Stimulated activated memory B cell treated with anti-CD40 and anti-IgM and Interleukin-4, amounts not matched to agents 10 μg/mL and 1 μg/mL and 100 μg/mL, for 72 hours (primary cell): ENCODE results near the gene EFCAB6.

ENCODE experiments used
- ATAC-seq: fragments of 150-1000 bp; cut with Tn5 transposase; 2 replicates; pipeline ENCODE4 v1.10.0; 2021
- H3K27ac Mint-ChIP-seq: one replicate; pipeline ENCODE4 v1.8.0; 2022; ENCODE audit warnings: mild to moderate bottlenecking, mixed read lengths
- H3K27me3 Mint-ChIP-seq: one replicate; pipeline ENCODE4 v1.8.0; 2022; ENCODE audit warnings: mixed read lengths
- H3K36me3 Mint-ChIP-seq: one replicate; pipeline ENCODE4 v1.8.0; 2022; ENCODE audit warnings: mixed read lengths
- H3K4me1 Mint-ChIP-seq: one replicate; pipeline ENCODE4 v1.8.0; 2022; ENCODE audit warnings: mixed read lengths
- H3K4me3 Mint-ChIP-seq: one replicate; pipeline ENCODE4 v1.8.0; 2022; ENCODE audit warnings: mild to moderate bottlenecking, moderate library complexity, mixed read lengths
- H3K9me3 Mint-ChIP-seq: one replicate; pipeline ENCODE4 v1.8.0; 2022; ENCODE audit warnings: mixed read lengths

EFCAB6 gene

DNA sequence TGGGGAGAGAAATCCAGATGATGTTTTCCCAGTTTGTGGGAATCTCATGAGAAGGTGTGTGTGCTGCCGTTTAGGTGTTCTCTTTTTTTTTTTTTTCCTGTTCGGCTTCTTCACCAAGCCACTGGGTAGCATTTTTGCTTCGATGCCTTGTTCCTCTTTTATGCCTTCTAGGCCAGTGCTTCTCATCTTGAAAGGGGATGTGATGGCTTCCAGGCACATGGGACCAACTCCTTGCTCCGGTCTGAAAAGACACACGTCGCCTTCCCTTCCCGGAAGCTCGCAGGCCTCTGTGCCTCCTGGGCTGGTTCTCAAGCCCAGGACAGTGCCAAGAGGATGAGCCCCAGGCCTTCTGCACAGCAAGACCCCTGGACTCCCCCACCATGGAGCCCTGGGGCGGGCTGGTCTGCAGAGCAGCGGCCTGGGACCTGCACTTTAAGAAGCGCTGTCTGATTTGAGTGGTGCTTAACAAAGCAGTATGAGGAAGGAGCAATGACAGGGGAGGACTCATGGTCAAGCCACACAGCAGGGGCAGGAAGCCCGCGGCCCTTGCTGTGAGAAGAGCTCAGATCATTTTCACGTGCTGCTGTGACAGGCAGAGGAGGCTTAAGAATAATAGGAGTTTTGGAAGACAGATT, 241.5 kb downstream of the EFCAB6 start:
- no peaks in the 10 kb centered on the region for H3K9me3 Mint-ChIP-seq
- no peak for ATAC-seq
- H3K27me3 Mint-ChIP-seq = peaks cover 10% of the 10 kb centered on the region
- no peaks in the 10 kb centered on the region for H3K36me3 Mint-ChIP-seq
- H3K27ac Mint-ChIP-seq = no peak overlapping the region
- H3K4me3 Mint-ChIP-seq = no peak overlapping the region
- H3K4me1 Mint-ChIP-seq = no peaks in the 10 kb centered on the region

DNA sequence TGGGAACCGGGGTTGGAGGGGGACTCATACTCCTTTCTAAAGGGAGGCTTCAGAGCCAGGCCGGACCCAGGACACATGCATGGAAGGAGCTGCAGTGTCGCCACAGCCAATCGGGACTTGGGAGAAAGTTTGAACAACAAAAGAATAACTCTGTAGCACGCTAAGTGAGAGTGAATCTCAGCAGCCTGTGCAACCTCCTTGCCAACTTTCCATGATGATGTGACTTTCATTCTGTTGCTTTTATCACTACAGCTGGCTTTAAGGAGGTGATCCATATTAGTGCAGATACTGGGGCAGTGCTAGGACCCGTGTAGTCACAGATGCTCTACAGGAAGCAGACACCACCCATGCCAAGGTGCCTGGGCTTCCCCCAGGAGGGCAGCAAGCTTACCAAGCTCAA, 243.0 kb downstream of the EFCAB6 start:
- Mint-ChIP-seq H3K27me3 (peaks cover 10% of the 10 kb centered on the region), H3K27ac (no peak overlapping the region), H3K4me1 (no peaks in the 10 kb centered on the region), H3K36me3 (no peaks in the 10 kb centered on the region), H3K4me3 (no peak overlapping the region), H3K9me3 (peaks cover 4% of the 10 kb centered on the region)
- ATAC-seq = no peak

- no peak overlapping the region for H3K4me3 Mint-ChIP-seq
- H3K27ac Mint-ChIP-seq = no peak overlapping the region
- H3K27me3 Mint-ChIP-seq = peaks cover 5% of the 10 kb centered on the region
Observed at GRCh38 chr22:43567691-43568324, 244.3 kb downstream of the EFCAB6 start.

DNA sequence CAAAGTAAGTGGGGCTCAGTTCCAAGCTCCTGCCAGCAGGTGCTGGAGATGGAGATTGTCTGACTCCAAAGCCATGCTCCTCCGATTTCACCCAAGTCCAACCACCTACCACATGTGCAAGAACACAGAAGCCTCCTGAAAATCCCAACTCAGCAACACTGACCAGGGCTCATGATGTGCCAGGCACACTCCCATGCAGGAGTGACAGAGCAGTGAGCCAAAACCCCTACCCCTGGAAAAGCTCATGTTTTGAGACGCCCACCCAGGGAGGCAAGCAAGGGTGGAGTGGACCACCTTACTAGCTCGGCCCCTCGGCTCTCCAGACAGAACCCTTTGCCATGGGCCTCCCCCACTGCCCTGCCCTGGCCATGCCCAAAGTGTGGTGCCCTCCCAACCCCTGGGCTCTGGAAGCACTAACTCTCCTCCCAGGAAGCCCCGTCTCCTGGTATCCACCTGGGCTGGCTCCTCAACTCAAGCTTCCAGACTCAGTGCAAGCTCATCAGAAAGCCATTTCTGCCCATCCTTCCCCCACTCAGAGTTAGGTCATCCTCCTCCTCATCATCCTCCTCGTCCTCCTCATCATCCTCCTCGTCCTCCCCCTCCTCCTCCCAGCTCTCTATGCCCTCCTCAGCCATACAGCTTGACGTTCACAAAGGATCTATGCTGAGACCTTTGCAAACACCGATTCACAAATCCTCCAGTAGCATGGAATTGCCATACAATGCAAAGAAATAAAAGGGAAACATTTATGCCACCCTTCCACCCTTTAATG, 245.4 kb downstream of the EFCAB6 start:
- ATAC-seq = no peak
- no peaks in the 10 kb centered on the region for H3K27me3 Mint-ChIP-seq
- peaks cover 4% of the 10 kb centered on the region for H3K9me3 Mint-ChIP-seq
- no peaks in the 10 kb centered on the region for H3K36me3 Mint-ChIP-seq
- no peak overlapping the region for H3K27ac Mint-ChIP-seq
- H3K4me1 Mint-ChIP-seq = no peaks in the 10 kb centered on the region
- H3K4me3 Mint-ChIP-seq = no peak overlapping the region

More at GRCh38 chr22:43567691-43568324, 244.3 kb downstream of the EFCAB6 start:
- Mint-ChIP-seq H3K9me3 (peaks cover 4% of the 10 kb centered on the region), H3K4me1 (no peaks in the 10 kb centered on the region), H3K36me3 (no peaks in the 10 kb centered on the region)
- ATAC-seq = no peak

DNA sequence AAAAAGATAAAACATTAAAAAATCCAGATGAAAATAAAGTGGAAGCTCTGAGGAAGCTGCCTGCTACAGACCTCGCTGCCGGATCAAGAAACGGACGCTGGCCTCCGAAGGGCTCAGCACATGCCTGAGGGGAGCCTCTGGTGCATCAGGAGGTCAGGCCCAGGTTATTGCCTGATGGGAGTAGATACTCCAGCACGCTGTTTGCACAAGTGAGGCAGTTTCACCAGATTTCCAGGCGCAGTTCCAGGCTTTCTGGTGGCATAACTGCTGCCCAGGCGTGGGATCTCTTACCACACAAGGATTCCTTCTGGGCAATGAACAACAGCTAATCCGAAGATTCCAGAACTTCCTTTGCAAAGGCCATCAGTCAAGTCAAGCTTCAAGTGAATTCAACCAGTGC, 246.1 kb downstream of the EFCAB6 start:
- no peak for ATAC-seq
- no peak overlapping the region for H3K4me3 Mint-ChIP-seq
- H3K27me3 Mint-ChIP-seq = no peaks in the 10 kb centered on the region
- H3K9me3 Mint-ChIP-seq = peaks cover 4% of the 10 kb centered on the region
- no peak overlapping the region for H3K27ac Mint-ChIP-seq
- H3K4me1 Mint-ChIP-seq = no peaks in the 10 kb centered on the region
- H3K36me3 Mint-ChIP-seq = no peaks in the 10 kb centered on the region

DNA sequence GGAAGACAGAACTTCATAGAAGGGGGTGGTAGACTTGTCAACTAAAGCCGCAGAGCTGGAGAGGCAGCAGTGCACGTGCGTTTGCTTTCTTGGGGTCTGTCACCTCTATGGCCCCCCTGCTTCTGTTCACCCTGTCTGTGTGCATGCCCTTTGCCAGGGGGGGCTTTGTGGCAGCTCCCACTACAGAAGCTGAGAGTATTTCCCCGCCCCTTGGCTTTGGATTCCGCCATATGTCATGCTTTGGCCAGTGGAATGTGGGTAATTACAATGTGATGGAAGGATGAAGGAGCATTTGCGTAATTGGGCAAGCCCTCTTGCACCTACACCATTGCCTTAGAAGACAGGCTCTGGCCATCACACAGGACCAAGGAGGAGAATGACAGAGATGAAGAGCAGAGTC, 247.2 kb downstream of the EFCAB6 start:
- H3K27ac Mint-ChIP-seq = no peak overlapping the region
- H3K4me1 Mint-ChIP-seq = no peaks in the 10 kb centered on the region
- ATAC-seq = no peak
- no peaks in the 10 kb centered on the region for H3K36me3 Mint-ChIP-seq
- H3K27me3 Mint-ChIP-seq = no peaks in the 10 kb centered on the region
- H3K9me3 Mint-ChIP-seq = peaks cover 4% of the 10 kb centered on the region
- H3K4me3 Mint-ChIP-seq = no peak overlapping the region

GRCh38 chr22:43563571-43563970, 248.5 kb downstream of the EFCAB6 start:
- Mint-ChIP-seq H3K36me3 (no peaks in the 10 kb centered on the region), H3K4me3 (no peak overlapping the region), H3K27me3 (no peaks in the 10 kb centered on the region), H3K27ac (no peak overlapping the region), H3K9me3 (peaks cover 4% of the 10 kb centered on the region), H3K4me1 (no peaks in the 10 kb centered on the region)
- ATAC-seq = no peak

DNA sequence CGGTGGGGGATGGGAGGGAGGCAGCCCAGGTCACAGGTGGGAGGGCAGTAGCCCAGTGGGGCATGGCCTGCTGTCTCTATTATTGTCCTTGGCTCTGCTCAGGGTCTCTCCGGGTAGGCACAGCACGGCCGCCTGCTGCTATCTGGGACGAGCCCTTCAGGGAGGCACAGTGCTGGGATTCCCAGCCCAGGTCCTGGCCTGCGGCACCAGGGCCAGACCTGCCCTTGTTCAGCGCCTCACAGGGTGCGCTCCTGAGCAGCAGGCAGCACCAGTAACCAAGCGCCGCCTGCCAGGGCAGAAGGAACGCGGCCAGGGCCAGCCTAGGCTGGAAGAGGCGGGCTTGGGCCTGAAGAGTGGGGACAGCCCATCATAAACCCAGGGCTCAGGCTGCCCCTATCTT, 249.3 kb downstream of the EFCAB6 start:
- Mint-ChIP-seq H3K27ac (no peak overlapping the region), H3K9me3 (peaks cover 4% of the 10 kb centered on the region), H3K36me3 (no peaks in the 10 kb centered on the region), H3K27me3 (no peaks in the 10 kb centered on the region), H3K4me1 (no peaks in the 10 kb centered on the region), H3K4me3 (no peak overlapping the region)
- ATAC-seq = no peak

GRCh38 chr22:43561415-43562178, 250.5 kb downstream of the EFCAB6 start:
- H3K36me3 Mint-ChIP-seq = no peaks in the 10 kb centered on the region
- H3K27me3 Mint-ChIP-seq = no peaks in the 10 kb centered on the region
- H3K9me3 Mint-ChIP-seq = peaks cover 4% of the 10 kb centered on the region
- no peak overlapping the region for H3K27ac Mint-ChIP-seq
- H3K4me3 Mint-ChIP-seq = no peak overlapping the region
- no peak for ATAC-seq
- H3K4me1 Mint-ChIP-seq = no peaks in the 10 kb centered on the region

DNA sequence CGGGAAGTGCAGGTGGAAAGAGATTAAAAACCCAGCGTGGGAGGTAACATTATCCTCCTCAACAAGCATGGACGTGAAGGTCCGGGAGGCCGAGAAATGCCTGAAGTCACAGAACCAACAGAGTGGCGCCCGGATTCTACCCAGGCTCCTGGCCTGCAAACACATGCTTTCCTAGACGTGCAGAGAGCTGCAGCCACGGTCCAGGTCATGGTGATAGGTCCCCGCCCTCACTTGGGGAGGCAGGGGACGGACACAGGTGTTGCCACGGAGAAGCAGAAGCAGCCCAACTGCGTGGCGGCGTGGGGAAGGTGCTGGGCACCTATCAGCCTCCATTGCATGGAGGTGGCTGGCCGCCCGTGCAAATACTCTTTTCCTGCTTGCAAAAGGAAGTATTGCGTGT, 251.5 kb downstream of the EFCAB6 start:
- H3K36me3 Mint-ChIP-seq = no peaks in the 10 kb centered on the region
- H3K4me1 Mint-ChIP-seq = no peaks in the 10 kb centered on the region
- H3K27ac Mint-ChIP-seq = no peak overlapping the region
- H3K27me3 Mint-ChIP-seq = peaks cover 5% of the 10 kb centered on the region
- H3K9me3 Mint-ChIP-seq = peaks cover 4% of the 10 kb centered on the region
- ATAC-seq = no peak
- H3K4me3 Mint-ChIP-seq = no peak overlapping the region

GRCh38 chr22:43555561-43556515, 256.3 kb downstream of the EFCAB6 start:
- H3K4me1 Mint-ChIP-seq = no peaks in the 10 kb centered on the region
- H3K27ac Mint-ChIP-seq = no peak overlapping the region
- H3K9me3 Mint-ChIP-seq = no peaks in the 10 kb centered on the region
- no peaks in the 10 kb centered on the region for H3K36me3 Mint-ChIP-seq
- ATAC-seq = no peak
- peaks cover 34% of the 10 kb centered on the region for H3K27me3 Mint-ChIP-seq
- H3K4me3 Mint-ChIP-seq = no peak overlapping the region

DNA sequence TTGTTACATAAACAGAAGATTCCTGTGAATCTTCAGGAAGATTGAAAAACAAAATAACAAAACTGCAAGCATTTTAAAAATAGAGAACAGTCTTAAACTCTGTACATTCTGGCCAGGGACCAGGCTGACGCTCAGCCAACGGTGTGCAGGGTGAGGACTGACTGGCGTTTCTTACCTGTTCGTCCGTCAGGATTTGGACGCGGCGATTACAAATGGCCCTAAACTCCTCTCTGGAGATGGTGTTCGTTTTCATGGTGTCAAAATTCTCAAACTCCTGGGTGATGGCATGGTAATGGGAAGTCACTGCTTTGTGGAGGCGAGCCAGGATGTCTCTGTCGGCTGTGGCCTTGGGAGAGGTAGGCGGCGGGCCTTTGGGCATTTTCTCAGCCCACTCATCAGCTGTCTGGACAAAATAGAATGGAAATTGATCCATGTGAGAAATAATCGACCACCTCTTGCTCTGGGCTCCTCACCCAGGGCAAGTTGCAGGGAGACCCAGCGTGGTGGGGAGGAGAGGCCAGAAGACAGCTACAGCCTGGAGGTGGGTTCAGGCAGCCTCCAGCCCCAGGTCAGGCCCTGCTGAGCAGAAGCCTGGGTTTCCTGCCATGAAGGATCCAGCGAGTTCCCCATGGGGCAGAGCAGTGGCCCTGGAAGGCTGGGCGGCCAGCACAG, 257.3 kb downstream of the EFCAB6 start:
- ATAC-seq = no peak
- Mint-ChIP-seq H3K36me3 (no peaks in the 10 kb centered on the region), H3K27me3 (peaks cover 34% of the 10 kb centered on the region), H3K9me3 (no peaks in the 10 kb centered on the region), H3K27ac (no peak overlapping the region), H3K4me1 (no peaks in the 10 kb centered on the region), H3K4me3 (no peak overlapping the region)

- Mint-ChIP-seq H3K4me1 (no peaks in the 10 kb centered on the region), H3K27me3 (peaks cover 34% of the 10 kb centered on the region), H3K27ac (no peak overlapping the region), H3K4me3 (no peak overlapping the region), H3K9me3 (no peaks in the 10 kb centered on the region), H3K36me3 (no peaks in the 10 kb centered on the region)
- ATAC-seq = no peak
Observed at GRCh38 chr22:43554259-43554636, 257.9 kb downstream of the EFCAB6 start.
